B cell (primary cell): ENCODE data around the gene ZC3H10.

Experiments used
- CTCF ChIP-seq: fragments of 200-600 bp; IDR thresholded peaks from one replicate; pipeline ENCODE4 v1.8.0; 2022; ENCODE audit warnings: antibody characterized with exemption, mild to moderate bottlenecking
- EZH2 ChIP-seq: IDR thresholded peaks from 2 replicates; pipeline ENCODE4 v1.6.1; 2012; ENCODE audit warnings: borderline replicate concordance, low read depth, mild to moderate bottlenecking, moderate library complexity, low read length; ENCODE audit not compliant: insufficient read depth, poor library complexity, severe bottlenecking

- TF ChIP-seq CTCF (peak; percentile 76), EZH2 (no peak)
Observed at GRCh38 chr12:56157201-56158028, 39.3 kb downstream of the ZC3H10 start.
